NCI-H524 (cell line): ENCODE results near the gene TMEM141.
A peak's percentile ranks its signal among the peaks of the same experiment; 100 is the strongest.
"Not testable (repeated sequence)": the region's sequence is repeated elsewhere in the genome, so short reads cannot be mapped to it uniquely, and the experiment has no call there.

ENCODE experiments used
- DNase-seq, 2 experiments: peaks; one replicate each; lab custom pipeline; 2025; lab: John Stamatoyannopoulos, UW

Gene TMEM141

GRCh38 chr9:136794281-136794999 lies 3.3 kb downstream of the TMEM141 start:
- DNase-seq, result no peak

GRCh38 chr9:136795000-136795348 lies 3.8 kb downstream of the TMEM141 start:
- DNase-seq, result no peak

DNA sequence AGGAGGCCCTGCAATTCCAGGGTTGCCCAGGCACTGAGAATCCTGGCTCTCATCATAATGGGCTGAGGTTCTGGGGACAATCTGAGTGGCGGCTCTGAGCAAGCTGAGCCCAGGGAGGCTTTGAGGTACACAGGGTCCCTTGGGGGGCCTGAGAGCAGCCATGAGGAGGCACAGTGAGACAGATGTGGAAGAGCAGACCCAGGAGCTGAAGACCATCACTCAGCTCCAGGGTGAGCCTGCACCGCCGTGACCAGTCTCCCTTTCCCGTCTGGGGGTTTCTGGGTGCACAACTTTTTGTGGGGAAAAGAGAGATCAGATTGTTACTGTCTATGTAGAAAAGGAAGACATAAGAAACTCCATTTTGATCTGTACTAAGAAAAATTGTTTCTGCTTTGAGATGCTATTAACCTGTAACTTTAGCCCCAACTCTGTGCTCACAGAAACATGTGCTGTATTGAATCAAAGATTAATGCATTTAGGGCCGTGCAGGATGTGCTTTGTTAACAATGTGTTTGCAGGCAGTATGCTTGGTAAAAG lies 5.2 kb downstream of the TMEM141 start, which contains the start of gene CCDC183:
TSS of gene CCDC183 (plus strand) at position 101 of the 537 bp plus-strand sequence. CDS start at position 161, 60 bp downstream.
- DNase-seq, result no peak

DNA sequence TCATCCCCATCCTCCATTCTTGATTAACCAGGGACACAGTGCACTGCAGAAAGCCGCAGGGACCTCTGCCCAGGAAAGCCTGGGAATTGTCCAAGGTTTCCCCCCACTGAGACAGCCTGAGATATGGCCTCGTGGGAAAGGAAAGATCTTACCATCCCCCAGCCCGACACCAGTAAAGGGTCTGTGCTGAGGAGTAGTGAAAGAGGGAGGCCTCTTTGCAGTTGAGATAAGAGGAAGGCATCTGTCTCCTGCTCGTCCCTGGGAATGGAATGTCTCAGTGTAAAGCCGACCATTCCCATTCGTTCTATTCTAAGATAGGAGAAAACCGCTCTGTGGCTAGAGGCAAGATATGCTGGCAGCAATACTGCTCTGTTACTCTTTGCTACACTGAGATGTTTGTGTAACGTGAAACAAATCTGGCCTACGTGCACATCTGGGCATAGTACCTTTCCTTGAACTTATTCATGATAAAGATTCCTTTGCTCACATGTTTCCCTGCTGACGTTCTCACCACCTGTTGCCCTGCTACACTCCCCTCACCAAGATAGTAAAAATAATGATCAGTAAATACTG lies 5.7 kb downstream of the TMEM141 start:
- peak in 1 of 2 experiments; percentile 53 for DNase-seq

- no peak for DNase-seq
Observed at GRCh38 chr9:136798708-136799078, 7.5 kb downstream of the TMEM141 start.

GRCh38 chr9:136799079-136799853 lies 8.1 kb downstream of the TMEM141 start:
- peak in 1 of 2 experiments; percentile 62 for DNase-seq

DNA sequence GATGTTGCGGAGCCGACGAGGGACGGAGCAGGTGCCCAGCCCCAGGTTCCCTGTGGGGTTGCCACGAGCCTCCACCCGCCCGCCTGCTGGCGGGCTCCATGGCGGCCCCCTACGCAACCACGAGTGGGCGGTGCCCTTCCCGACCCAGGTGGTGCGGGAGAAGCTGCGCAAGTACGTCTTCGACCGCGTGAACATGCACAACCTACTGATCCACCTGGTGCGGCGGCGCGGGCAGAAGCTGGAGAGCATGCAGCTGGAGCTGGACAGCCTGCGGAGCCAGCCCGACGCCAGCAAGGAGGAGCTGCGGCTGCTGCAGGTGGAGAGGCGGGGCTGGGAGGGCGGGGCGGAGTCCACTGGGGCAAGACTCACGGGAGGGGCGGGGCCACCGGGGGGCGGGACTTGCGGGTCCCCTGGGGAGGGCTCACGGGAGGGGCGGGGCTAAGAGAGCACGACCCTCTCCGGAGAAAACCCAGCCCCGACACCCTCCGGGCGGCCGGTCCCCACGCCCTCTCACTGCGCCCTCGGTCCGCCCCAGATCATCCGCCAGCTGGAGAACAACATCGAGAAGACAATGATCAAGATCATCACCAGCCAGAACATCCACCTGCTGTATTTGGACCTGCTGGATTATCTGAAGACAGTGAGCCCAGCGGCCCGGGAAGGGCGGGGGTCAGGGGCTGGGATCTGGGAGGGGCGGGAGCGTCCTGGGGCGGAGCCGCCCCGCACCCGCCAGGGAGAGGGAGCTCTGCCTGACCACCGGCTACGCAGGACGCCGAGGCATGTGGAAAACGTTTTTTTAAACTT lies 8.9 kb downstream of the TMEM141 start:
- DNase-seq, result peak; percentile 78 to 91

- DNase-seq, result no peak
Observed at GRCh38 chr9:136802321-136802720, 11.2 kb downstream of the TMEM141 start.

GRCh38 chr9:136803009-136803550 lies 11.9 kb downstream of the TMEM141 start:
- DNase-seq, result not testable (repeated sequence)

- DNase-seq, result peak; percentile 70 to 85
Observed at GRCh38 chr9:136803551-136804508, 12.7 kb downstream of the TMEM141 start.

- DNase-seq, result peak in 1 of 2 experiments; percentile 25
Observed at GRCh38 chr9:136804509-136805206, 13.5 kb downstream of the TMEM141 start.

DNA sequence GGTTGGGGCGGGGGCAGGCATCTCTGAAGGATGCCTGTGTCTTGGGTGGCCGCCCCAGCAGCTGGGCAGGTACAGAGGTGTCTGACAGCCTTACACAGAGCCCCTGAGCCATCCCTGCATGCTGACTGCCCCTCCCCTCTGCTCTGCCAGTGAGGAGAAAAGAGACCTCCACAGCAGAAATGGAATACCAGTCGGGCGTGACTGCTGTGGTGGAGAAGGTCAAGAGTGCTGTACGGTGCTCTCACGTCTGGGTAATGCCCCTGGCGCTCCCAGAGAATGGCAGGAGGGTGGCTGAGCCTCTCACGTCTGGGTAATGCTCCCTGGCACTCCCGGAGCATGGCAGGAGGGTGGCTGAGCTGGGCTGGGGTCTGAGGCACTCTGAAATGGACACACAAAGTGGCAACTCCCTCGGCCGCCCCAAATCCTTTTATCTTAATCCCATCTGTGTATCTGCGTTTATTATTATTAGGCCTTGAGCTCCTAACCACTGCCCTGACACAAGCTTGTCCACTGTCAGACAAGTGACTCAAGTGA lies 14.1 kb downstream of the TMEM141 start:
- DNase-seq, result no peak

GRCh38 chr9:136806067-136806466 lies 14.9 kb downstream of the TMEM141 start:
- DNase-seq, result no peak

GRCh38 chr9:136806631-136807201 lies 15.6 kb downstream of the TMEM141 start:
- no peak for DNase-seq

DNA sequence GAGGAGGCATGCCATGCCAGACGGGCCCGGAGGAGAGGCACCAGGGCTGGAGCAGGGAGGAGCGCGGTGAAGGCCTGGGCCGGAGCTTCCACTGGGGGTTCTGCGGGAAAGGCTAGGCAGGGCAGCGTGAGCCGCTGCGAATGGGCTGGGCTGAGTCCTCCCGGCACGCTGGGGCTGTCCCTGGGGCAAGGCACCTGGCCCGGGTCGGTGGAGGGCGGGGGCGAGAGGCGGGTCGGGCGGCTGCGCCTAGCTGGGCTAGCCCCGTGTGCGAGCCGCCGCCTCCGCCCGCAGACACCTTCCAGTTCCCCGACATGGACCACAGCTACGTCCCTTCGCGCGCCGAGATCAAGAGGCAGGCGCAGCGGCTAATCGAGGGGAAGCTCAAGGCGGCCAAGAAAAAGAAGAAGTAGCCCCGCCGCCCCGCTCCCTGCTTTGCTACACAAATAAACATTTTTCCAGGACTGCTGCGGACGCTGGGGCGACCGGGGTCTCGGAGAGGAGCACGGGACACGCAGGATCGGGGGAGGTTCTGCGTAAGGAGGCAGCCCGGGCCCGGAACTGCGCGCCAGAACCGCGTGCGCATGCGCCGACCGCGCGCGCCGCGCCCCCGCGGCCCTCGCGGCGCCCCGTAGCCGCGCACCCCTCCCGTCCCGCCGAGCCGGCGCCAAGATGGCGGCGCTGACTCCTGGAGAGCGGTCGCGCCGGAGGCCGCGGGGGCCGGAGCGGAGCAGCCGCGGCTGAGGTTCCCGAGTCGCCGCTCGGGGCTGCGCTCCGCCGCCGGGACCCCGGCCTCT lies 16.3 kb downstream of the TMEM141 start, which contains the start of gene RABL6:
TSS of gene RABL6 (plus strand) at position 668 of the 794 bp plus-strand sequence. CDS start 249 bp downstream, outside the sequence.
- peak; percentile 61 to 80 for DNase-seq

DNA sequence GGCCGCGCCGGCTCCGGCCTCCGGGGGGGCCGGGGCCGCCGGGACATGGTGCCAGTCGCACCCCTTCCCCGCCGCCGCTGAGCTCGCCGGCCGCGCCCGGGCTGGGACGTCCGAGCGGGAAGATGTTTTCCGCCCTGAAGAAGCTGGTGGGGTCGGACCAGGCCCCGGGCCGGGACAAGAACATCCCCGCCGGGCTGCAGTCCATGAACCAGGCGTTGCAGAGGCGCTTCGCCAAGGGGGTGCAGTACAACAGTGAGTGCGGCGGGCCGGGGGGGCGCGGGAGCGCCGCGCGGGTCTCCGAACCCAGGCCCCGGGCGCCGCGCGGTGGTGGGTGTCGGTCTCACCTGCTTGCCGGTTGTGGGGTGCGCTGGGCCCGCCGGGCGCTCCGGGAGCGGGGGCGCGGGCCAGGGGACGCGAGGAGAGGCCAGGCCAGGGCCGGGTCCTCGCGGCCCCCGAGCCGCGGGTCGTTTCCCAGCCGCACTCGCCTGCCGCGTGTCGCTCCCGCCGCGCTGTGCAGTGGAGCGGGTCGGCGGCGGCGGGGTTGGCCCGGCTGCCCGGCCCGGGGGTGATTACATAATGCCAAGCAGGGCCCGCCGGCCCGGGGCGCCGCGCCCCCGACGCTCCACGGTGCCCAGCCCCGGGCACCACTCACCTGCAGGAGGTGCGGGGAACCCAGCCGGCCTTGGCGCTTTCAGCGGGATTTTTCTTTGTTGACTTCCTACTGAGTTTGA lies 17.1 kb downstream of the TMEM141 start:
- peak in 1 of 2 experiments; percentile 33 for DNase-seq

DNA sequence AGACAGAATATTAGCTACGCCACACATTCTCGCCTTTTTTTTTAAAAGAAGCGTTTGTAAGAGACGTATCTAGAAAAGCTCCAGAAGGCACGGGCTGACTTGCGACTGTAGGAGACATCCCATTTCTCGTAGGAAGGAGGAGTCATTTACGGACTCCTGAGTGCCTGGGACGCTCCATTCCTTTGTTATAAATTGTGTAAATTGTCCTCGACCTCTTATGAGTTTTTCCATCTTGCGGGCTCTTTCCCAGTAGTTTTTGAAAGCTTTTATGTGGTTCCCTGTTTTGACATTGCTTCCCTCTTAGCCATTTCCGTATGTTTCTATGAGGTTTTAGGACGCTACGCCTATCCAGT lies 17.6 kb downstream of the TMEM141 start:
- DNase-seq, result peak in 1 of 2 experiments; percentile 28
